DMS53 treated with DMSO at 0.1 percent for 48 hours (cell line): Measurements from ENCODE around the gene TOR1B.
"Not testable (repeated sequence)": the region's sequence is repeated elsewhere in the genome, so short reads cannot be mapped to it uniquely, and the experiment has no call there.

Source experiments
- DNase-seq: peaks from one replicate; lab custom pipeline; 2025; ENCODE audit not compliant: unreplicated experiment; lab: John Stamatoyannopoulos, UW

The TOR1B gene

DNA sequence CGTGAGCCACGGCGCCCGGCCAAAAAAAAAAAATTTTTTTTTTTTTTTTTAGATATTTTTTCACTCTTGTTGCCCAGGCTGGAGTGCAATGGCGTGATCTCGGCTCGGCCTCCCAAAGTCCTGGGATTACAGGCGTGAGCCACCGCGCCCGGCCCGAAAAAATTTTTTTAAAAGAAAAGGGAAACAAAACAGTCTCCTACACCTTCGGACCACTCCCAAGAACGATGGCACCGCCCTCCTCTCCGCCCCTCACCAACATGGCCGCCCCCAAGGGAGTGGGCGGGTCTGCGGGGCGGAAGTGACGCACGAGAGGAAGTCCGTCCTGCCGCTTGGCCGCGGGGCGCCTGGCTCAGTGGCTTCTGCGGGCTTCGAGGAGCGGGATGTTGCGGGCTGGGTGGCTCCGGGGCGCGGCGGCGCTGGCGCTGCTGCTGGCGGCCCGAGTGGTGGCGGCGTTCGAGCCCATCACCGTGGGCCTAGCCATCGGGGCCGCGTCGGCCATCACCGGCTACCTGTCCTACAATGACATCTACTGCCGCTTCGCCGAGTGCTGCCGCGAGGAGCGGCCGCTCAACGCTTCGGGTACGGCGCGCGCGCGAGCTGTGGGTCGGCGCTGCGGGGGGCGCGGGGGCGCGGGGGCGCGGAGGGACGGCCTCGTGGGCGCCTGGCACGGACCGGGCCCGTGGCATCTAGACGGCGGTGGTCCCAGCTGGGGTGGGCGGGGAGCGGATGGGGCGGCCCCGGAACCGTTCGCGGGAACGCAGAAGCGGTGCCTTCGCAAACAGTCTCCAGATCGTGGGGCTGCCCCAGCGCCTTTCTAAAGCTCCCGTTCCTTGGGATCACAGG lies at the start of gene TOR1B:
TOR1B (plus strand) TSS at position 352 of the 843 bp plus-strand sequence; CDS start at position 381, 29 bp downstream.
- DNase-seq: peak; percentile 67

GRCh38 chr9:129755151-129755550 lies 47.8 kb upstream of the TOR1B start:
- no peak for DNase-seq

DNA sequence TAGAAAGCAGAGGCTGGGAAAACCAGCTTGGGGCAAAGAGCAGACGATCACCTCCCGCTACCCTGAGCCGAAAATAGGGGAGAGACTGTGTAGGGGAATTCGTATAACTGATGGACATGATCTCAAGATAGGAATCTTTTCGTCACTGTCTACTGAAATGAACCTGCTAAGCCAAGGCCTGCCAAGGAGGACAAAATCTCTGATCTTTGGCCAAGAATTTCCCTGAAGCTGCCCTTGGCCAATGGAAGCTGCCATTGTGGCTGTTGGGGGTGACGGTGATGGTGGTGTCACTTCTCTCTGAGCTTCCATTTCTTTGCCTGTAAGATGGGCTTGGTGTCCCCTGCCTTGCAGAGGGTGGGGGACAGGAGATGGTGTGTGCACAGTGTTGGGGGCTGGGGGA lies 46.8 kb upstream of the TOR1B start:
- DNase-seq: no peak

DNA sequence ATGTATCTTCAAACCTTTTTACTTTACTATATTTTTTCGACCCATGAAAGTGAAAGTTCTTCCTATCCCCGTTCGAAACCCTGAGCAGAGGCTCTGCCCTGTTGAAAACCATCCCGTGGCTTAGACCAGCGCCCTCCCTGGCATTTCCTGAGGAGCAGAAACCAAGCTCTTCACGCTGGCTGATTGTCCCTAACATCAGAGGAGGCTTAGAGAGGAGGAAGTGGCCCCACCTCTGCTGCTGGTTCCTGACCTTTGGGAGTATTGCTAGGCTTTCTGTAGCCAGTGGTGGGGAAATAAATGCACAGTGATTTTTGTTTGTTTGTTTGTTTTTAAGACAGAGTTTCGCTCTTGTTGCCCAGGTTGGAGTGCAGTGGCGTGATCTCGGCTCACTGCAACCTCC lies 45.9 kb upstream of the TOR1B start:
- no peak for DNase-seq

GRCh38 chr9:129759319-129759718 lies 43.7 kb upstream of the TOR1B start:
- no peak for DNase-seq

DNA sequence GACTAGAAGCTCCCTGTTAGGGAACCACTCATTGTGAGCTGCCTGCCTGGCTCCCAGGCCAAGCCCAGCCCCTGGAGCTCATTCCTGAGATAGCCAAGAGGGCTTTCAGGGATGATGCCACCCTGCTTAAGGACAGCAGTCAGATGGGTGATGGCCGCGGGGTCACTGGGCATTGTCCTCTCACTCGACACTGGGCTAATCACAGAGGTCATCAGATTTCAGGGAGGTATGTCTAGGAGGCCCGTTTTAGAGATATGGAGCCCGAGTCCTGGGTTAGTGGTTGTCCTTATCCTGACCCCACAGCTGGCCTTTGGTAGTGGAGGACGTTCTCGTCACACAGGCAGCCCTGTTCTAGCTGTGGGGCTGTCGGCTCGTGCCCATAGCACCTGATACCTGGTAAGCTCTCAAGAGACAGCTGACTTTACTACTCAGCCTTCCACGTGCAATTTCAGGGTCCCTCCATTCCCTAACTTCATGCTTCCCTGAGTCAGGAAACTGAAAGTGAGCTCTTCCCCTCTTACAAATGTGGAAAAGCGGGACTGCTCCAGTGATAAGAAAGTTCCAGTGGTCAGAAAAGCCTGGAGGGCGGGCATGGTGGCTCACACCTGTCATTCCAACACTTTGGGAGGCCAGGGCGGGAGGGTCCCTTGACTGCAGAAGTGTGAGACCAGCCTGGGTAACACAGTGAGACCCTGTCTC lies 43.0 kb upstream of the TOR1B start:
- no peak for DNase-seq

DNA sequence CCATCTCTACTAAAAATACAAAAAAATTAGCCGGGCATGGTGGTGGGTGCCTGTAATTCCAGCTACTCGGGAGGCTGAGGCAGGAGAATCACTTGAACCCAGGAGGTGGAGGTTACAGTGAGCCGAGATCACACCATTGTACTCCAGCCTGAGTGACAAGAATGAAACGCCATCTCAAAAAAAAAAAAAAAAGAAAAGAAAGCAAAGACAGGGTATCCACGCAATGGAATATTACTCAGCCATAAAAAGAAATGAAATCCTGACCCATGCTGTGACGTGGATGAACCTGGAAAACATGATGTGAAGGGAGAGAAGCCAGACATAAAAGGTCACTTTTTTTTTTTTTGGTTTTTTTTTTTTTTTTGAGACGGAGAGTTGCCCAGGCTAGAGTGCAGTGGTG lies 42.2 kb upstream of the TOR1B start:
- not testable (repeated sequence) for DNase-seq

DNA sequence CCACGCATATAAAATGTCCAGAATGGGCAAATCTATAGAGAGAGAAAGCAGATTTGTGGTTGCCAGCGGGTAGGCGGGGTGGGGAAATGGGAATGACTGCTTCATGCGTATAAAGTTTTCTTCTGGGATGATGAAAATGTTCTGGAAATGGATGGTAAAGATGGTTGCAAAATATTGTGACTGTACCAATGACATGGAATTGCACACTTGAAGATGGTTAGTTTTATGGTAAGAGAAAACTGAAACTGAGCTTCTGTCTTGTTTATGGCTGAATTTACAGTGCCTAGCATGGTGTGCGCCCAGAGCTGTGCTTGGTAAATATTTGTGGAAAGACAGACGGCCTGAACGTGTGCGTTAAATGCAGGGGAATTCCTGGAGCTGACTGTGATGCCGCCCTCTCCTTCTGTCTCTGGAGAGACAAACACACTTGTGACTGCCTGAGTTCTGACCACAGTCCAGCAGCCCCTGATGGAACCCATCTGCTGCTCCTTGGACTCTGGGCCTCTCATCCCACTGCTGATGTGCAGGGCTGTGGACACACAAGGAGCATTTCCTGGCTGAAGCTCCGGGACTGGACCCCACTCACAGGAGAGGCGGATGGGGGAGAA lies 41.6 kb upstream of the TOR1B start:
- DNase-seq: no peak

- no peak for DNase-seq
Measured at GRCh38 chr9:129761901-129762369, 41.0 kb upstream of the TOR1B start.

DNA sequence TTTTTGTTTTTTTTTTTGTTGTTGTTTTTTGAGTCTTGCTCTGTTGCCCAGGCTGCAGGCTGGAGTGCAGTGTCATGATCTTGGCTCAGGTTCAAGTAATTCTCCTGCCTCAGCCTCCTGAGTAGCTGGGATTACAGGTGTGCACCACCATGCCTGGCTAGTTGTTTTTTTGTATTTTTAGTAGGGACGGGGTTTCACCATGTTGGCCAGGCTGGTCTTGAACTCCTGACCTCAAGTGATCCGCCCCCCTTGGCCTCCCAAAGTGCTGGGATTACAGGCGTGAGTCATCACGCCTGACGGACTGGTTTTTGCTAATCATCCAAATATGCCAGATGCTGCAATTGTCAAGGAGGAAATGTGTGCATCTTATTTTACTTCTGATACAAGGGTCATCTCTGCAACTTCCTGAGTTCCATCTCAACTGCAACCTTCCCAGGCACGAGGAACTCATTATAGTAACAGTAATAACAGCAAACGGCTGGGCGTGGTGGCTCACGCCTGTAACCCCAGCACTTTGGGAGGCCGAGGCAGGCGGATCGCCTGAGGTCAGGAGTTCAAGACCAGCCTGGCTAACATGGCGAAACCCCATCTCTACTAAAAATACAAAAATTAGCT lies 40.5 kb upstream of the TOR1B start:
- peak; percentile 19 for DNase-seq

GRCh38 chr9:129762985-129763926 lies 39.7 kb upstream of the TOR1B start:
- DNase-seq: no peak

GRCh38 chr9:129765764-129766317 lies 37.1 kb upstream of the TOR1B start:
- DNase-seq: no peak

DNA sequence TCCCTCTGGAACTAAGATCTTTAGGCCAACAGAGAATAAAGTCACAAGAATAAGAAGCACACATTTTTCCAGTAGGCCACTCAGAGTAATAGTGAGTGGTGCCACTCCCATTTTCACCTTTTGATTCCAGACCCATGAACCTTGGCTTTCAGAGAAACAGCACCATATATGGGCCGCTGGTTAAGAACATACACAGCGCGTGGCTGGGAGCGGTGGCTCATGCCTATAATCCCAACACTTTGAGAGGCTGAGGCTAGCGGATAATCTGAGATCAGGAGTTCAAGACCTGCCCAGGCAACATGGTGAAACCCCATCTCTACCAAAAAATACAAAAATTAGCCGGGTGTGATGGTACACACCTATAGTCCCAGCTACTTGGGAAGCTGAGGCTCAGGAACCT lies 34.5 kb upstream of the TOR1B start:
- no peak for DNase-seq

DNA sequence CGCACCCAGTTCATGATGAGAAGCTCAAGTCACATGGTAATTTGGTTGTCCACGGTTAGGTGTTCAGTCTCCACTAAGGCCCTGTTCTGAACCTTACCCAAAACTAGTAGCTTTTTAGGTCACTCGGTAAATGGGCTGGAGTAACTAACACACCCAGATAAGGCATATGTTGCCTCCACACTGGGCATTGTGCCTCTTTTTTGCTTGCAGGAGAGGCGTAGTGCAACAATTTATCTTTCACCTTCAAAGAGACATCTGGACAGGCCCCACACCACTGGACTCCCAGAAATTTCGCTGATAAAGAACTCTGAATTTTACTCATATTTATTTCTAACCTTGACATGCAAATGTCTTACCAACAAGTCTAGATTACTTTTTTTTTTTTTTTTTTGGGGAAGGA lies 33.3 kb upstream of the TOR1B start:
- no peak for DNase-seq

- no peak for DNase-seq
Measured at GRCh38 chr9:129770741-129771140, 32.2 kb upstream of the TOR1B start.

- no peak for DNase-seq
Measured at GRCh38 chr9:129773262-129774048, 29.5 kb upstream of the TOR1B start.

DNA sequence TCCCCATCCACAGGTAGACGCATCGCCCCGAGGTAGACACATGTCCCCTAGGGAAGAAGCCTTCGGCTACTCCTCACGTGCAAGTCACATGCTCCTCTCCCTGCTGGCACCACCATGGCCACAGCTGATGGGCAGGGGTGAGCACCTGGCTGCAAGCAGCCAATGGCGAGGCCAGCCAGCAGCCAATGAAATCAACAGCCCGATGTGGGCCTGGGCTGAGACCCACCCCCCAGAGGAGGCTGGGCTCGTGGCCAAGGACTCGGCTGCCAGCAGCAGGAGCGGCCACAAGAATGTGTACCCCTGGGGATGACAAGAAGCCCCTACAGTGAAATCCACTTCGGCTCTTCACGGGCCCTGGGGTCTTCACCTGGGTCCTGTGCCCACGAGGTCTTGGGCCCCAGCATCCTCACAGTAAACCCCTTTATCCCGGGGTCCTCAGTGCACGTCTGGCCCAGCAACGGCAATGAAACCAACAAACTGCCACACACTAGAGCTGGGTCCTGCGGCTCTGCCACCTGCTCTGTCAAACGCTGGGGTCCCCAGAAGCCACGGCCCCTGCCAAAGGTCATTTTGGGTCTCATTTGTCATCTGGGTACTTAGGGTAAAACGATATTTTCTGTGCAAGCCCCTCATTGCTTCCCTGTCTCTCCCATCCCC lies 28.1 kb upstream of the TOR1B start:
- no peak for DNase-seq

GRCh38 chr9:129775448-129775798 lies 27.6 kb upstream of the TOR1B start:
- DNase-seq: no peak

DNA sequence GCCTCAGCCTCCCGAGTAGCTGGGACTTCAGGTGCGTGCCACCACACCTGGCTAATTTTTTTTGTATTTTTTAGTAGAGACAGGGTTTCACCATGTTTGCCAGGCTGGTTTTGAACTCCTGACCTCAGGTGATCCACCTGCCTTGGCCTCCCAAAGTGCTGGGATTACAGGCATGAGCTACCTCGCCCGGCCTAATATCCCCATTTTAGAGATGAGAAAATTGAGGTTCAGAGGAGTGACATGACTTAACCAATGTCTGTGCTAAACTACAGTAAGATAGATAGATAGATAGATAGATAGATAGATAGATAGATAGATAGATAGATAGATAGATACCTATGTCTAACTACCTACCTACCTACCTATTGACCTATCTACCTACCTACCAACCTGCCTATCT lies 26.9 kb upstream of the TOR1B start:
- DNase-seq: not testable (repeated sequence)
